ENCODE results near the gene ATP11B.
"Not testable (repeated sequence)": the region's sequence is repeated elsewhere in the genome, so short reads cannot be mapped to it uniquely, and the experiment has no call there.

ATP11B gene

GRCh38 chr3:182837855-182838454 is 44.7 kb downstream of the ATP11B start:
- no peak for DNase-seq (ENCODE audit: low spot score)

- DNase-seq (ENCODE audit: low spot score): no peak
These were observed 50.2 kb downstream of the ATP11B start for GRCh38 chr3:182843478-182843877.

GRCh38 chr3:182848906-182849305 is 55.6 kb downstream of the ATP11B start:
- DNase-seq (ENCODE audit: low spot score): no peak

GRCh38 chr3:182855076-182855475 is 61.8 kb downstream of the ATP11B start:
- no peak for DNase-seq (ENCODE audit: low spot score)

GRCh38 chr3:182861348-182861747 is 68.0 kb downstream of the ATP11B start:
- DNase-seq (ENCODE audit: low spot score): no peak

GRCh38 chr3:182862159-182862860 is 69.0 kb downstream of the ATP11B start:
- no peak for DNase-seq (ENCODE audit: low spot score)

GRCh38 chr3:182869059-182869458 is 75.8 kb downstream of the ATP11B start:
- DNase-seq (ENCODE audit: low spot score): no peak

GRCh38 chr3:182870917-182871316 is 77.6 kb downstream of the ATP11B start:
- not testable (repeated sequence) for DNase-seq (ENCODE audit: low spot score)

GRCh38 chr3:182879031-182879611 is 85.8 kb downstream of the ATP11B start:
- no peak for DNase-seq (ENCODE audit: low spot score)

- no peak for DNase-seq (ENCODE audit: low spot score)
These were observed 93.2 kb downstream of the ATP11B start for GRCh38 chr3:182886497-182886896.

GRCh38 chr3:182889948-182890629 is 96.8 kb downstream of the ATP11B start:
- no peak for DNase-seq (ENCODE audit: low spot score)

- DNase-seq (ENCODE audit: low spot score): no peak
These were observed 98.1 kb downstream of the ATP11B start for GRCh38 chr3:182891364-182891763.

GRCh38 chr3:182892226-182892625 is 98.9 kb downstream of the ATP11B start:
- DNase-seq (ENCODE audit: low spot score): no peak

GRCh38 chr3:182895513-182896112 is 102.3 kb downstream of the ATP11B start:
- DNase-seq (ENCODE audit: low spot score): no peak

- DNase-seq (ENCODE audit: low spot score): no peak
These were observed 103.2 kb downstream of the ATP11B start for GRCh38 chr3:182896553-182896952.

GRCh38 chr3:182902236-182902635 is 108.9 kb downstream of the ATP11B start:
- no peak for DNase-seq (ENCODE audit: low spot score)

GRCh38 chr3:182904164-182904563 is 110.9 kb downstream of the ATP11B start:
- DNase-seq (ENCODE audit: low spot score): no peak

GRCh38 chr3:182905623-182906022 is 112.3 kb downstream of the ATP11B start:
- DNase-seq (ENCODE audit: low spot score): no peak

GRCh38 chr3:182906036-182906435 is 112.7 kb downstream of the ATP11B start:
- DNase-seq (ENCODE audit: low spot score): no peak

- DNase-seq (ENCODE audit: low spot score): no peak
These were observed 115.2 kb downstream of the ATP11B start for GRCh38 chr3:182908471-182908870.

GRCh38 chr3:182909318-182910040 is 116.2 kb downstream of the ATP11B start:
- DNase-seq (ENCODE audit: low spot score): peak; percentile 56

Data from iPS-NIHi11 (cell line).